ENCODE results near the gene PHACTR2.
A peak's percentile ranks its signal among the peaks of the same experiment; 100 is the strongest.

The PHACTR2 gene

GRCh38 chr6:143752459-143752858 lies 74.7 kb downstream of the PHACTR2 start:
- TF ChIP-seq ZFX (IDR thresholded peaks at IDR 0.05) (no peak), CTCF (conservative IDR thresholded peaks at IDR 0.05) (no peak)

GRCh38 chr6:143753678-143754077 lies 75.9 kb downstream of the PHACTR2 start:
- H3K27ac ChIP-seq, result no peak overlapping the region
- TF ChIP-seq CTCF (conservative IDR thresholded peaks at IDR 0.05) (no peak), ZFX (IDR thresholded peaks at IDR 0.05) (no peak)

More at GRCh38 chr6:143752459-143752858, 74.7 kb downstream of the PHACTR2 start:
- no peak overlapping the region for H3K27ac ChIP-seq

GRCh38 chr6:143754204-143754603 lies 76.4 kb downstream of the PHACTR2 start:
- TF ChIP-seq ZFX (IDR thresholded peaks at IDR 0.05) (no peak), CTCF (conservative IDR thresholded peaks at IDR 0.05) (no peak)
- H3K27ac ChIP-seq, result no peak overlapping the region

- TF ChIP-seq ZFX (IDR thresholded peaks at IDR 0.05) (no peak), CTCF (conservative IDR thresholded peaks at IDR 0.05) (0 out of 2 replicates have a peak, but pooled peaks have one; percentile 5)
- no peak overlapping the region; the same call in 1 of the 2 replicates for H3K27ac ChIP-seq
Observed at GRCh38 chr6:143755301-143755744, 77.6 kb downstream of the PHACTR2 start.

GRCh38 chr6:143757346-143757832 lies 79.6 kb downstream of the PHACTR2 start:
- TF ChIP-seq CTCF (conservative IDR thresholded peaks at IDR 0.05), result no peak
- no peak for TF ChIP-seq ZFX (IDR thresholded peaks at IDR 0.05)
- no peak overlapping the region for H3K27ac ChIP-seq

- TF ChIP-seq ZFX (IDR thresholded peaks at IDR 0.05) (no peak), CTCF (conservative IDR thresholded peaks at IDR 0.05) (no peak)
- no peak overlapping the region for H3K27ac ChIP-seq
Observed at GRCh38 chr6:143758551-143758950, 80.8 kb downstream of the PHACTR2 start.

GRCh38 chr6:143759666-143760065 lies 81.9 kb downstream of the PHACTR2 start:
- no peak overlapping the region for H3K27ac ChIP-seq
- no peak for TF ChIP-seq ZFX (IDR thresholded peaks at IDR 0.05)
- TF ChIP-seq CTCF (conservative IDR thresholded peaks at IDR 0.05), result no peak
